Loucy (cell line): ENCODE results near the gene ADIG.

ENCODE experiments used
- H2AFZ ChIP-seq: fragments of 200-600 bp; sonication (generic); 2 replicates; pipeline ENCODE4 v1.6.0; 2016; ENCODE audit warnings: antibody characterized with exemption, mild to moderate bottlenecking, low read length, moderate library complexity
- H3F3A ChIP-seq: fragments of 200-600 bp; 2 replicates; pipeline ENCODE4 v1.6.0; 2016; ENCODE audit warnings: antibody characterized with exemption, low read depth, mild to moderate bottlenecking
- H3K27me3 ChIP-seq: fragments of 200-600 bp; sonication (generic); 2 replicates; pipeline ENCODE4 v1.6.1; 2014; ENCODE audit warnings: low read length, mild to moderate bottlenecking; ENCODE audit not compliant: insufficient read depth, poor library complexity, severe bottlenecking
- H3K36me3 ChIP-seq: fragments of 200-600 bp; sonication (generic); 2 replicates; pipeline ENCODE4 v1.6.1; 2016; ENCODE audit warnings: low read length; ENCODE audit not compliant: insufficient read depth
- H3K4me1 ChIP-seq: fragments of 200-600 bp; sonication (generic); 2 replicates; pipeline ENCODE4 v1.5.1; 2014; ENCODE audit warnings: low read length, mild to moderate bottlenecking; ENCODE audit not compliant: insufficient read depth, poor library complexity, severe bottlenecking
- H3K4me2 ChIP-seq: fragments of 200-600 bp; sonication (generic); 2 replicates; pipeline ENCODE4 v1.6.0; 2014; ENCODE audit warnings: antibody characterized with exemption, low read length, low read depth, mild to moderate bottlenecking; ENCODE audit not compliant: poor library complexity, severe bottlenecking
- H3K4me3 ChIP-seq: fragments of 200-600 bp; sonication (generic); 2 replicates; pipeline ENCODE4 v1.5.1; 2014; ENCODE audit warnings: low read length, mild to moderate bottlenecking, mixed read lengths; ENCODE audit not compliant: poor library complexity, severe bottlenecking
- H3K79me2 ChIP-seq: fragments of 200-600 bp; sonication (generic); 2 replicates; pipeline ENCODE4 v1.6.1; 2014; ENCODE audit warnings: low read length; ENCODE audit not compliant: insufficient read depth
- H3K9ac ChIP-seq: fragments of 200-600 bp; sonication (generic); 2 replicates; pipeline ENCODE4 v1.6.0; 2014; ENCODE audit warnings: mild to moderate bottlenecking, low read depth, low read length, moderate library complexity; ENCODE audit not compliant: poor library complexity, severe bottlenecking
- H3K9me2 ChIP-seq: fragments of 200-600 bp; sonication (generic); replicated peaks from 2 replicates; pipeline ENCODE4 v1.6.1; 2016; ENCODE audit warnings: low read depth, low read length, mixed read lengths
- H3K9me3 ChIP-seq: fragments of 200-600 bp; sonication (generic); 2 replicates; pipeline ENCODE4 v1.6.1; 2014; ENCODE audit warnings: mild to moderate bottlenecking, antibody characterized with exemption, low read length, low read depth; ENCODE audit not compliant: insufficient read depth
- H4K20me1 ChIP-seq: fragments of 200-600 bp; sonication (generic); 2 replicates; pipeline ENCODE4 v1.6.0; 2014; ENCODE audit warnings: antibody characterized with exemption, low read length, mild to moderate bottlenecking; ENCODE audit not compliant: insufficient read depth, poor library complexity, severe bottlenecking
- EZH2phosphoT487 ChIP-seq: fragments of 200-600 bp; IDR thresholded peaks from 2 replicates; pipeline ENCODE4 v1.6.1; 2018; ENCODE audit warnings: antibody characterized with exemption, mild to moderate bottlenecking, moderate library complexity, borderline replicate concordance
- TF ChIP-seq, protein P1 (sequence below): fragments of 200-600 bp; sonication (generic); conservative IDR thresholded peaks from 2 replicates; pipeline ENCODE4 v1.5.1; 2014; ENCODE audit warnings: mild to moderate bottlenecking, antibody characterized with exemption, low read length

Gene ADIG

GRCh38 chr20:38545771-38546170 lies 35.2 kb upstream of the ADIG start:
- Histone ChIP-seq H3K9me3 (no peaks in the 10 kb centered on the region), H3K4me2 (no peak overlapping the region), H3F3A (no peaks in the 10 kb centered on the region), H2AFZ (no peak overlapping the region), H3K4me3 (no peak overlapping the region), H3K36me3 (peaks cover 81% of the 10 kb centered on the region; the same call in 1 of the 2 replicates), H3K27me3 (no peaks in the 10 kb centered on the region), H3K79me2 (no peaks in the 10 kb centered on the region), H3K9ac (no peak overlapping the region), H3K9me2 (no peaks in the 10 kb centered on the region), H4K20me1 (no peaks in the 10 kb centered on the region), H3K4me1 (no peaks in the 10 kb centered on the region)
- no peak for TF ChIP-seq EZH2phosphoT487
- TF ChIP-seq, protein P1, sequence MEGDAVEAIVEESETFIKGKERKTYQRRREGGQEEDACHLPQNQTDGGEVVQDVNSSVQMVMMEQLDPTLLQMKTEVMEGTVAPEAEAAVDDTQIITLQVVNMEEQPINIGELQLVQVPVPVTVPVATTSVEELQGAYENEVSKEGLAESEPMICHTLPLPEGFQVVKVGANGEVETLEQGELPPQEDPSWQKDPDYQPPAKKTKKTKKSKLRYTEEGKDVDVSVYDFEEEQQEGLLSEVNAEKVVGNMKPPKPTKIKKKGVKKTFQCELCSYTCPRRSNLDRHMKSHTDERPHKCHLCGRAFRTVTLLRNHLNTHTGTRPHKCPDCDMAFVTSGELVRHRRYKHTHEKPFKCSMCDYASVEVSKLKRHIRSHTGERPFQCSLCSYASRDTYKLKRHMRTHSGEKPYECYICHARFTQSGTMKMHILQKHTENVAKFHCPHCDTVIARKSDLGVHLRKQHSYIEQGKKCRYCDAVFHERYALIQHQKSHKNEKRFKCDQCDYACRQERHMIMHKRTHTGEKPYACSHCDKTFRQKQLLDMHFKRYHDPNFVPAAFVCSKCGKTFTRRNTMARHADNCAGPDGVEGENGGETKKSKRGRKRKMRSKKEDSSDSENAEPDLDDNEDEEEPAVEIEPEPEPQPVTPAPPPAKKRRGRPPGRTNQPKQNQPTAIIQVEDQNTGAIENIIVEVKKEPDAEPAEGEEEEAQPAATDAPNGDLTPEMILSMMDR, result no peak

- peaks cover 76% of the 10 kb centered on the region; the same call in 1 of the 2 replicates for H3K36me3 ChIP-seq
These were observed 33.5 kb upstream of the ADIG start for GRCh38 chr20:38547288-38548085.

GRCh38 chr20:38548356-38549083 lies 32.5 kb upstream of the ADIG start:
- Histone ChIP-seq H4K20me1 (no peaks in the 10 kb centered on the region), H3K4me2 (no peak overlapping the region), H3K36me3 (peaks cover 73% of the 10 kb centered on the region; the same call in 1 of the 2 replicates), H3K27me3 (no peaks in the 10 kb centered on the region), H3K9me2 (no peaks in the 10 kb centered on the region), H3K9ac (no peak overlapping the region), H3F3A (no peaks in the 10 kb centered on the region), H3K9me3 (no peaks in the 10 kb centered on the region), H3K4me1 (no peaks in the 10 kb centered on the region), H3K79me2 (no peaks in the 10 kb centered on the region), H2AFZ (no peak overlapping the region), H3K4me3 (no peak overlapping the region)
- TF ChIP-seq, protein P1, result no peak
- no peak for TF ChIP-seq EZH2phosphoT487

More at GRCh38 chr20:38547288-38548085, 33.5 kb upstream of the ADIG start:
- Histone ChIP-seq H2AFZ (no peak overlapping the region), H3K9me3 (no peaks in the 10 kb centered on the region), H3K9me2 (no peaks in the 10 kb centered on the region), H3K4me1 (no peaks in the 10 kb centered on the region), H3K4me2 (no peak overlapping the region), H3K79me2 (no peaks in the 10 kb centered on the region), H3K27me3 (no peaks in the 10 kb centered on the region), H3K4me3 (no peak overlapping the region), H3F3A (no peaks in the 10 kb centered on the region), H4K20me1 (no peaks in the 10 kb centered on the region), H3K9ac (no peak overlapping the region)
- TF ChIP-seq, protein P1, result no peak
- no peak for TF ChIP-seq EZH2phosphoT487
